Stimulated activated naive B cell treated with anti-CD40 and anti-IgM and Interleukin-4, amounts not matched to agents 10 μg/mL and 1 μg/mL and 100 μg/mL, for 72 hours (primary cell): ENCODE results near the gene POLA1.
A peak's percentile ranks its signal among the peaks of the same experiment; 100 is the strongest.

Source experiments
- ATAC-seq, 2 donors: fragments of 150-1000 bp; cut with Tn5 transposase; replicated peaks; 2 replicates each; pipeline ENCODE4 v1.10.0; 2021; ENCODE audit warnings: moderate library complexity in 1 of 2
- DNase-seq: peaks from one replicate; pipeline ENCODE4 v3.0.0; 2021
- H3K27ac Mint-ChIP-seq: one replicate; pipeline ENCODE4 v1.8.0; 2022; ENCODE audit warnings: mild to moderate bottlenecking, mixed read lengths
- H3K27me3 Mint-ChIP-seq, 2 donors: one replicate each; pipeline ENCODE4 v1.8.0; 2022; ENCODE audit warnings: mixed read lengths in 2 of 2
- H3K36me3 Mint-ChIP-seq, 2 donors: one replicate each; pipeline ENCODE4 v1.8.0; 2022; ENCODE audit warnings: mixed read lengths in 2 of 2, mild to moderate bottlenecking in 1 of 2
- H3K4me1 Mint-ChIP-seq, 2 donors: one replicate each; pipeline ENCODE4 v1.8.0; 2022; ENCODE audit warnings: mixed read lengths in 2 of 2, mild to moderate bottlenecking in 1 of 2
- H3K4me3 Mint-ChIP-seq, 2 donors: one replicate each; pipeline ENCODE4 v1.8.0; 2022; ENCODE audit warnings: mild to moderate bottlenecking in 2 of 2, mixed read lengths in 2 of 2, moderate library complexity in 1 of 2
- H3K9me3 Mint-ChIP-seq, 2 donors: one replicate each; pipeline ENCODE4 v1.8.0; 2022; ENCODE audit warnings: mixed read lengths in 2 of 2, mild to moderate bottlenecking in 1 of 2

The POLA1 gene

DNA sequence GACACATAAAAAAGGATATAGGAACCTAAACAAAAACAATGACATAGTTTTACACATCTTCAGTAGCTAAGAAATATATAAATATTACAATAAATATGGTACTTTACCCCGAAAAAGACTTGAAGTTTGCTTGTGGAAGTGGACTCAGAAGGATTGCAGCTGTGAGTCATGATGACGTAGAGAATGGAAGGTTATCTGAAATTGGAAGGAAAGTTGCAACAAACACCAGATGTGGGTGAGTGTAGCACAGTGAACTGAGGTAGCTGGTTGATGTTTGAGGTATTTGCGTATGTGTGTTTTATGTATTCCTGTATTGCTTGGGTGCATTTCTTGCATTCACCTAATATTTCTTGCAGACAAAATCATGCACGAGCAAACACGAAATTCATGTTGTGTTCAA lies 209.1 kb downstream of the POLA1 start:
- H3K9me3 Mint-ChIP-seq, result no peaks in the 10 kb centered on the region
- DNase-seq, result no peak
- H3K27me3 Mint-ChIP-seq, result no peaks in the 10 kb centered on the region
- peaks cover 0 to under 1% of the 10 kb centered on the region in 2 donors for H3K4me1 Mint-ChIP-seq
- H3K27ac Mint-ChIP-seq, result no peak overlapping the region
- H3K36me3 Mint-ChIP-seq, result peaks cover 18 to 26% of the 10 kb centered on the region in 2 donors
- no peak for ATAC-seq
- no peak overlapping the region for H3K4me3 Mint-ChIP-seq

GRCh38 chrX:24918715-24919114 lies 225.0 kb downstream of the POLA1 start:
- DNase-seq, result no peak
- H3K27ac Mint-ChIP-seq, result no peak overlapping the region
- no peaks in the 10 kb centered on the region for H3K4me1 Mint-ChIP-seq
- H3K9me3 Mint-ChIP-seq, result no peaks in the 10 kb centered on the region
- no peak overlapping the region for H3K4me3 Mint-ChIP-seq
- no peaks in the 10 kb centered on the region for H3K27me3 Mint-ChIP-seq
- no peak for ATAC-seq
- peaks cover 2 to 5% of the 10 kb centered on the region in 2 donors for H3K36me3 Mint-ChIP-seq

GRCh38 chrX:24920769-24921168 lies 227.1 kb downstream of the POLA1 start:
- ATAC-seq, result peak in 1 of 2 donors; percentile 39
- H3K4me1 Mint-ChIP-seq, result no peaks in the 10 kb centered on the region
- H3K27me3 Mint-ChIP-seq, result no peaks in the 10 kb centered on the region
- H3K4me3 Mint-ChIP-seq, result no peak overlapping the region
- no peak overlapping the region for H3K27ac Mint-ChIP-seq
- H3K9me3 Mint-ChIP-seq, result peaks cover 2 to 3% of the 10 kb centered on the region in 2 donors
- no peak for DNase-seq
- H3K36me3 Mint-ChIP-seq, result peaks cover 8 to 15% of the 10 kb centered on the region in 2 donors

- Mint-ChIP-seq H3K4me1 (no peaks in the 10 kb centered on the region), H3K27ac (no peak overlapping the region), H3K9me3 (peaks cover 2 to 3% of the 10 kb centered on the region in 2 donors), H3K4me3 (no peak overlapping the region), H3K36me3 (peaks cover 6 to 16% of the 10 kb centered on the region in 2 donors), H3K27me3 (no peaks in the 10 kb centered on the region)
- ATAC-seq, result no peak
- no peak for DNase-seq
Measured at GRCh38 chrX:24925430-24925829, 231.7 kb downstream of the POLA1 start.

DNA sequence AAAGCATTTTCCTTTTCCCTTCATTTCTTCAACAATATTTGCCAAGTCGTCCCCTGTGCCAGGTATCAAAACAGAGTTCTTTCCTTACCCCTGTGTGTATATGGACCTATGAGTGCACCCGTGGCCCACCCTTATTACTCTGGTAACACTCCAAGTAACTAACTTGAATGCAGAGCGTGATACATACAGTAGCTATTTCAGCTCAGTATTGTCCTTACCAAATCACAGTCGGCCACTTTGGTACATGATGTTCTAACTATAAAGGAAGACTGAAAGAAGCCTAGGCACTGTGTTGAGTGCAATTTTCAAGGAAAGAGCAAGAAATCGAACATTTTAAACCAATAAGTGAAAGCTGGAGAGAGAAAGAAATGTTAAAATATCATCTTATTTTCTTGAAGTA lies 233.7 kb downstream of the POLA1 start:
- H3K27me3 Mint-ChIP-seq, result no peaks in the 10 kb centered on the region
- no peak overlapping the region for H3K27ac Mint-ChIP-seq
- H3K36me3 Mint-ChIP-seq, result peaks cover 6 to 16% of the 10 kb centered on the region in 2 donors
- peaks cover 2 to 3% of the 10 kb centered on the region in 2 donors for H3K9me3 Mint-ChIP-seq
- ATAC-seq (no peak), DNase-seq (no peak)
- H3K4me3 Mint-ChIP-seq, result no peak overlapping the region
- H3K4me1 Mint-ChIP-seq, result no peaks in the 10 kb centered on the region

GRCh38 chrX:24928114-24928513 lies 234.4 kb downstream of the POLA1 start:
- DNase-seq, result no peak
- H3K4me3 Mint-ChIP-seq, result no peak overlapping the region
- H3K9me3 Mint-ChIP-seq, result peaks cover 2 to 3% of the 10 kb centered on the region in 2 donors
- peaks cover 6 to 16% of the 10 kb centered on the region in 2 donors for H3K36me3 Mint-ChIP-seq
- H3K4me1 Mint-ChIP-seq, result no peaks in the 10 kb centered on the region
- ATAC-seq, result no peak
- no peaks in the 10 kb centered on the region for H3K27me3 Mint-ChIP-seq
- H3K27ac Mint-ChIP-seq, result no peak overlapping the region

GRCh38 chrX:24934279-24934678 lies 240.6 kb downstream of the POLA1 start:
- no peak overlapping the region for H3K27ac Mint-ChIP-seq
- peaks cover 2 to 7% of the 10 kb centered on the region in 2 donors for H3K36me3 Mint-ChIP-seq
- no peaks in the 10 kb centered on the region for H3K27me3 Mint-ChIP-seq
- no peaks in the 10 kb centered on the region for H3K4me1 Mint-ChIP-seq
- no peak for DNase-seq
- no peak for ATAC-seq
- H3K9me3 Mint-ChIP-seq, result no peaks in the 10 kb centered on the region
- H3K4me3 Mint-ChIP-seq, result no peak overlapping the region

DNA sequence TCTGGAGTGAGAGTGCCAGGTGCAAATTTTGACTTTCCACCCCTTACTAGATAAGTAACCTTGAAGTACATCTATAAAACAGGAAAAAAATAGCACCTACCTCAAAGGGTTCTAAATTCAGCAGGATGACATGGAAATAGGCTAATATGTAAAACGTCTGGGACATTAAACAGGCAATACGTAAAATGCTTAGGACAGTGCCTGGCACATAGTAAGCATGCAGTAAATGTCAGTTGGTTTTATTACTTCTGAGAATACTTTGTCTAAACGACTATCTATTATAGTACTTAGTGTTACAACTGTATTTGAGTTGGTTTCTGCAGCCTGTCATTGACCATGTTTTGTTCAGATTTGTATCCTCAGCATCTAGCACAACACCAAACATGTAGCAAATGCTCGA lies 251.3 kb downstream of the POLA1 start:
- Mint-ChIP-seq H3K9me3 (no peaks in the 10 kb centered on the region), H3K36me3 (peaks cover 0 to 2% of the 10 kb centered on the region in 2 donors), H3K4me1 (no peaks in the 10 kb centered on the region), H3K27me3 (no peaks in the 10 kb centered on the region), H3K27ac (no peak overlapping the region), H3K4me3 (no peak overlapping the region)
- ATAC-seq (no peak), DNase-seq (no peak)

DNA sequence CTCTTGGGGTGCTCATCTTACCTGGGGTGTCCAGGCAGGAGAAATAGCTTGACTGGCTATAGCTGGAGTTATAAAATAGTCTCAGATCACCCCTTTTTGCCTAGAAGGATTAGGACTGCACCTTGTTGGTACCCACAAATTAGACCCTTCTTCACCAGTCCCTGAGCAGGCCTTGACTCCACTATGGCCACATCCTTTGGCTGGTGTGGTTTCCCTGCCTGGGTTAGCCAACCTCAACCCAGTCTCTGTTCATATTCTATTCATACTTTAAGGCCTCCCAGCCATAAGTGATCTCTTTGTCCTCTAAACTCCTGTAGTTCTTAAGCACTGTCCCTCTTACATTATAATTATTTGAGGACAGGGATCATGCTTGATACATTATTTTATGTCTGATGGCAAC lies 252.7 kb downstream of the POLA1 start:
- peaks cover 0 to 6% of the 10 kb centered on the region in 2 donors for H3K36me3 Mint-ChIP-seq
- H3K9me3 Mint-ChIP-seq, result no peaks in the 10 kb centered on the region
- no peak overlapping the region for H3K4me3 Mint-ChIP-seq
- H3K27ac Mint-ChIP-seq, result no peak overlapping the region
- no peak for ATAC-seq
- no peaks in the 10 kb centered on the region for H3K27me3 Mint-ChIP-seq
- DNase-seq, result no peak
- no peaks in the 10 kb centered on the region for H3K4me1 Mint-ChIP-seq

GRCh38 chrX:24954732-24955131 lies 261.0 kb downstream of the POLA1 start:
- ATAC-seq, result no peak
- Mint-ChIP-seq H3K4me3 (no peak overlapping the region), H3K9me3 (no peaks in the 10 kb centered on the region), H3K36me3 (peaks cover 5 to 7% of the 10 kb centered on the region in 2 donors), H3K4me1 (no peaks in the 10 kb centered on the region), H3K27me3 (no peaks in the 10 kb centered on the region), H3K27ac (no peak overlapping the region)
- DNase-seq, result no peak

DNA sequence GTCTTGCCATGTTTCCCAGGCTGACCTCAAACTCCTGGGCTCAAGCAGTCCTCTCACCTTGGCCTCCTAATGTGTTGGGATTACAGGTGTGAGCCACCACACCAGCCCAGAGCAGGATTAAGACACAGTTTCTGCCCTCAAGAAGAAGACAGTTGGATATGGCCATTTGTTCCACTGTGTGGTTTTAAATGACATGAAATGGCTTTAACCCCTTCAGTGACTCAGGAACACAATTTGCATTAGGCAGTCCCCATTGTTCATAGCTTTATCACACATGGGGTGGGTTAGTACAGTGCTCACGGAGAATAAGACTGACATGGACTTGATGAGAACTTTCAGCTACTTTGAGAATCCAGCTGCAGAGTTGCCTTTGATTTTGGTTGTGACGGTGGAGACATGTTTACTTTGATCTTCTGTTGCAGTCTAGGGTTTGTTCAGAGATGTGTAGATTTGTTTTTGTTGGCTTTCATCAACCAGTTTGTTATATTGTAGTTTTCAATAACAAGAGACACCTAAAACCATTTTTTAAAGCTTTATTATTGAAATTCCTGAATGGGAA lies 261.7 kb downstream of the POLA1 start:
- Mint-ChIP-seq H3K36me3 (peaks cover 5 to 7% of the 10 kb centered on the region in 2 donors), H3K4me1 (no peaks in the 10 kb centered on the region), H3K27me3 (no peaks in the 10 kb centered on the region), H3K9me3 (no peaks in the 10 kb centered on the region), H3K27ac (no peak overlapping the region), H3K4me3 (no peak overlapping the region)
- ATAC-seq (no peak), DNase-seq (no peak)

DNA sequence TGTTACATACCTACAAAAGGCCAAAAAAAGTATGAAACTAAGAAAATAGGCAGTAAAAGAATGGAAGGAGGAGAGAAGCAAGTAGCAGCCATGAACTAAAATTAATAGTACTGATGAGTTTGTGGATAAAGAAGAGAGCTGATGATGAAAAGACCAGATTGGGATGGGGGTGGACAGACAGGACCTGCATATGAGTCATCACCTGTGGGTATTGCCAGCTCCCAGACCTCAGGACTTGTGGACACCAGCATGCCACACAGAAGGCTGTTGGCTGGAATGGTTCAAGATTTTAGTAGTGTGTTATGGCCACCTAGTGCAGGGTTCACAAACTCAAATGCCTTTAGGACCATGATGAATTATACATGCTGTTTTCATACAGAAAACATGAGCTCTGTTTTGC lies 263.1 kb downstream of the POLA1 start:
- DNase-seq (no peak), ATAC-seq (no peak)
- Mint-ChIP-seq H3K4me1 (peaks cover 0 to 1% of the 10 kb centered on the region in 2 donors), H3K36me3 (peaks cover 3 to 5% of the 10 kb centered on the region in 2 donors), H3K27ac (no peak overlapping the region), H3K9me3 (no peaks in the 10 kb centered on the region), H3K27me3 (no peaks in the 10 kb centered on the region), H3K4me3 (no peak overlapping the region)

DNA sequence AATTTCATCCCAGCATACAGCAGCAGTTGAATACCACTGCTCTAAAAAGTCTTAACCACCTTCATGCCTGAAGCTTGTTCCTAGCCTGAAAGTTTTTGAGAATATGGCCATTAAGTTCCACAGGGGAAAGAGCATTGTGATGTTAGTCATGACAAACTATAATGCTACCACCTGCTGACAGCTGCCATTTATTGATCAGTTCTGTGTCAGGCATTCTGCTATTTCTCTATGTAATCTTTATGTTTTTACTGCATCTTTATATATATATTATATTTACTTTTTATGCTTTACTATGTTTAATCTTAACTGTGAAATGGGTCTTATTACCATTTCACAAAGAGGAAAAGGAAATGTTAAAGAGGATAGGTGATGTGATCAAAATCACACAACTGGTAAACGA lies 268.1 kb downstream of the POLA1 start:
- Mint-ChIP-seq H3K4me1 (peaks cover 0 to 1% of the 10 kb centered on the region in 2 donors), H3K9me3 (no peaks in the 10 kb centered on the region)

DNA sequence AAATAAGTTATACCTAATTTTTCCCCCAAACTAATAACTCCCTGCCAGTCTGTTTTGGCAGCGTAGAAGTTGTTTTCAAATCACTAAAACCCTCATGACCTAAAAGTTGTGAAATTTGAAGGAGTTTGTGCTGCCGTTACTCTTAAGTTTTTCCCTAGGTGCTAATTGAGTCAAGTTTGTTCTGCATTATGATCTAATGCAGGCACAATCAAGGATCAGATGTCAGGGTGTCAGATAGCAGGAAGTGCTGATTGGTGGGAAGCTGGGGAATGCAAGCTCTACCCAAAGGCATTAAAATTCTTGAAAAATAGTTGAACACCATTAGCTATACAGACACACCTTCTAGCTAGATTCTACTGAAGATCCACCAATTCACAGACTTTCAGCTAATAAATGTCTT lies 270.1 kb downstream of the POLA1 start:
- H3K27ac Mint-ChIP-seq, result no peak overlapping the region
- peaks cover 5 to 6% of the 10 kb centered on the region in 2 donors for H3K36me3 Mint-ChIP-seq
- DNase-seq, result no peak
- no peak for ATAC-seq
- H3K4me1 Mint-ChIP-seq, result peaks cover 0 to 1% of the 10 kb centered on the region in 2 donors
- H3K4me3 Mint-ChIP-seq, result no peak overlapping the region
- no peaks in the 10 kb centered on the region for H3K27me3 Mint-ChIP-seq
- no peaks in the 10 kb centered on the region for H3K9me3 Mint-ChIP-seq

More for the DNA sequence above, 268.1 kb downstream of the POLA1 start:
- DNase-seq, result no peak
- Mint-ChIP-seq H3K4me3 (no peak overlapping the region), H3K36me3 (peaks cover 4 to 8% of the 10 kb centered on the region in 2 donors), H3K27ac (no peak overlapping the region), H3K27me3 (no peaks in the 10 kb centered on the region)
- ATAC-seq, result no peak

- H3K27me3 Mint-ChIP-seq, result no peaks in the 10 kb centered on the region
- peaks cover 0 to 1% of the 10 kb centered on the region in 2 donors for H3K4me1 Mint-ChIP-seq
- no peak overlapping the region for H3K27ac Mint-ChIP-seq
- no peak overlapping the region for H3K4me3 Mint-ChIP-seq
- peaks cover 9 to 11% of the 10 kb centered on the region in 2 donors for H3K36me3 Mint-ChIP-seq
- no peak for ATAC-seq
- H3K9me3 Mint-ChIP-seq, result no peaks in the 10 kb centered on the region
- DNase-seq, result no peak
Measured at GRCh38 chrX:24965372-24965771, 271.7 kb downstream of the POLA1 start.

DNA sequence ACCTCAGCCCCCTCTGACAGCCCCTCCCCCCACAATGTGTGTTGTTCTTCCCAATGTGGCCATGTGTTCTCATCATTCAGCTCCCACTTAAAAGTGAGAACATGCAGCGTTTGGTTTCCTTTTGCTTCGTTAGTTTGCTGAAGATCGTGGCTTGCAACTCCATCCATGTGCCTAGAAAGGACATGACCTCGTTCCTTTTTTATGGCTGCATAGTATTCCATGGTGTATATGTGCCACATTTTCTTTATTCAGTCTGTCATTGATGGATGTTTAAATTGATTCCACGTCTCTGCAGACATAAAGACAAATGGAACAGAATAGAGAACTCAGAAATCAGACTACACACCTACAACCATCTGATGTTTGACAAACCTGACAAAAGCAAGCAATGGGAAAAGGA lies 276.1 kb downstream of the POLA1 start:
- H3K9me3 Mint-ChIP-seq, result no peaks in the 10 kb centered on the region
- no peak overlapping the region for H3K4me3 Mint-ChIP-seq
- H3K27ac Mint-ChIP-seq, result no peak overlapping the region

More for the DNA sequence above, 276.1 kb downstream of the POLA1 start:
- H3K4me1 Mint-ChIP-seq, result no peaks in the 10 kb centered on the region
- DNase-seq (no peak), ATAC-seq (no peak)
- peaks cover 11 to 31% of the 10 kb centered on the region in 2 donors for H3K36me3 Mint-ChIP-seq
- H3K27me3 Mint-ChIP-seq, result no peaks in the 10 kb centered on the region
